Type B pancreatic cell (in vitro differentiated cells): ENCODE measurements around the gene ZNF473. TPM values are rescaled to one million over a fixed set of nuclear protein-coding genes. Genes with fewer than 3 reads are reported as not detected.
"Not testable (repeated sequence)": the region's sequence is repeated elsewhere in the genome, so short reads cannot be mapped to it uniquely, and the experiment has no call there.

Experiments
- DNase-seq: peaks from one replicate; pipeline ENCODE4 v3.0.0; 2021; ENCODE audit warnings: mixed read lengths; ENCODE audit not compliant: unreplicated experiment; ENCODE audit errors: extremely low spot score
- H3K27ac Mint-ChIP-seq: 2 replicates; pipeline ENCODE4 v1.8.0; 2021; ENCODE audit warnings: mild to moderate bottlenecking, mixed read lengths
- H3K27me3 Mint-ChIP-seq: 2 replicates; pipeline ENCODE4 v1.8.0; 2021; ENCODE audit warnings: mixed read lengths
- H3K36me3 Mint-ChIP-seq: 2 replicates; pipeline ENCODE4 v1.8.0; 2021; ENCODE audit warnings: mixed read lengths
- H3K4me1 Mint-ChIP-seq: one replicate; pipeline ENCODE4 v1.8.0; 2021; ENCODE audit warnings: mixed read lengths; ENCODE audit not compliant: unreplicated experiment
- H3K4me3 Mint-ChIP-seq: 2 replicates; pipeline ENCODE4 v1.8.0; 2021; ENCODE audit warnings: mild to moderate bottlenecking, mixed read lengths
- H3K9me3 Mint-ChIP-seq: 2 replicates; pipeline ENCODE4 v1.8.0; 2021; ENCODE audit warnings: mixed read lengths
- total RNA-seq: library from RNA; stranded (reverse); gene quantifications from 2 replicates; pipeline ENCODE4 v1.2.1, GENCODE V29; 2021; ENCODE audit warnings: low replicate concordance
- TF ChIP-seq, protein P1 (sequence below): fragments of 200-600 bp; sonication (generic); conservative IDR thresholded peaks from 2 replicates; pipeline ENCODE4 v1.5.0; 2021; ENCODE audit warnings: antibody characterized with exemption, mild to moderate bottlenecking

Gene ZNF473
- total RNA-seq, 1 donor from 2014 or later, result 14.3 TPM

GRCh38 chr19:50060107-50060506, 34.3 kb downstream of the ZNF473 start:
- H3K27ac Mint-ChIP-seq, result no peak overlapping the region
- DNase-seq, result no peak
- no peak overlapping the region for H3K4me3 Mint-ChIP-seq
- no peaks in the 10 kb centered on the region for H3K9me3 Mint-ChIP-seq
- H3K4me1 Mint-ChIP-seq, result no peaks in the 10 kb centered on the region
- no peaks in the 10 kb centered on the region for H3K36me3 Mint-ChIP-seq
- TF ChIP-seq, protein P1, sequence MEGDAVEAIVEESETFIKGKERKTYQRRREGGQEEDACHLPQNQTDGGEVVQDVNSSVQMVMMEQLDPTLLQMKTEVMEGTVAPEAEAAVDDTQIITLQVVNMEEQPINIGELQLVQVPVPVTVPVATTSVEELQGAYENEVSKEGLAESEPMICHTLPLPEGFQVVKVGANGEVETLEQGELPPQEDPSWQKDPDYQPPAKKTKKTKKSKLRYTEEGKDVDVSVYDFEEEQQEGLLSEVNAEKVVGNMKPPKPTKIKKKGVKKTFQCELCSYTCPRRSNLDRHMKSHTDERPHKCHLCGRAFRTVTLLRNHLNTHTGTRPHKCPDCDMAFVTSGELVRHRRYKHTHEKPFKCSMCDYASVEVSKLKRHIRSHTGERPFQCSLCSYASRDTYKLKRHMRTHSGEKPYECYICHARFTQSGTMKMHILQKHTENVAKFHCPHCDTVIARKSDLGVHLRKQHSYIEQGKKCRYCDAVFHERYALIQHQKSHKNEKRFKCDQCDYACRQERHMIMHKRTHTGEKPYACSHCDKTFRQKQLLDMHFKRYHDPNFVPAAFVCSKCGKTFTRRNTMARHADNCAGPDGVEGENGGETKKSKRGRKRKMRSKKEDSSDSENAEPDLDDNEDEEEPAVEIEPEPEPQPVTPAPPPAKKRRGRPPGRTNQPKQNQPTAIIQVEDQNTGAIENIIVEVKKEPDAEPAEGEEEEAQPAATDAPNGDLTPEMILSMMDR, result no peak
- H3K27me3 Mint-ChIP-seq, result no peaks in the 10 kb centered on the region

DNA sequence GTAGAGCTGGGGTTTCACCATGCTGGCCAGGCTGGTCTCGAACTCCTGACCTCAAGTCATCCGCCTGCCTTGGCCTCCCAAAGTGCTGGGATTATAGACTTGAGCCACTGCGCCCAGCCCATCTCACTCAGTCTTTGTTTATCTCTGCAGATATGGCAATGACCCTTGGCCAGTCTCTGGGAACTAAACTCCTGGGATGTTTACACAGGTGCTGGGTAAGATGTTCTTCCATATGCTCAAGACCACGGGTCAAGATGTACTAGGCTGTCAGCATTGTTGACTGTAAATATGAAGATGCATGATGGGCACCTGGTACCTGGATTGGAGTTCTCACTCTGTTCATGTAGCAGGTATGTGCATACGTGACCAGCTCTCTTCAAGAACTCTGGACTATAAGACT, 35.8 kb downstream of the ZNF473 start:
- H3K4me3 Mint-ChIP-seq, result no peak overlapping the region
- H3K27ac Mint-ChIP-seq, result no peak overlapping the region
- TF ChIP-seq, protein P1, result no peak
- no peaks in the 10 kb centered on the region for H3K36me3 Mint-ChIP-seq
- DNase-seq, result no peak
- H3K9me3 Mint-ChIP-seq, result no peaks in the 10 kb centered on the region
- no peaks in the 10 kb centered on the region for H3K27me3 Mint-ChIP-seq
- H3K4me1 Mint-ChIP-seq, result no peaks in the 10 kb centered on the region

GRCh38 chr19:50065938-50066337, 40.1 kb downstream of the ZNF473 start:
- Mint-ChIP-seq H3K4me3 (no peak overlapping the region), H3K36me3 (no peaks in the 10 kb centered on the region), H3K9me3 (no peaks in the 10 kb centered on the region)

DNA sequence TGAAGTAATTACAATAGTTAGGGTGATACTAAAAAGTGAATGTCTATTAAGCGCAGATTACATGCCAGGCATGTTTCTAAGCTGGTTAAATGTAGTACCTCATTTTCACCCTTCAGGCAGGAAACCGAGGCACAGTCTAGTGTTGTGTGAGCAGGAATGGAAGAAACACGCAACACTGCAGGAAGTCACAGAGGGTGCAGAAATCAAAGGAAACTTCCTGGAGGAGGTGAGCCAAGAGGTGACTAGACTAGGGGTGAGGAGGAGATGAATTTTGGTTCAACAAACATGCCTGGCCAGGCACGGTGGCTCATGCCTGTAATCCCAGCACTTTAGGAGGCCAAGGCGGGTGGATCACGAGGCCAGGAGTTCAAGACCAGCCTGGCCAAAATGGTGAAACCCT, 41.8 kb downstream of the ZNF473 start:
- H3K27me3 Mint-ChIP-seq, result no peaks in the 10 kb centered on the region
- H3K9me3 Mint-ChIP-seq, result no peaks in the 10 kb centered on the region
- no peaks in the 10 kb centered on the region for H3K36me3 Mint-ChIP-seq
- H3K4me1 Mint-ChIP-seq, result no peaks in the 10 kb centered on the region
- no peak overlapping the region for H3K27ac Mint-ChIP-seq
- H3K4me3 Mint-ChIP-seq, result no peak overlapping the region
- no peak for DNase-seq
- TF ChIP-seq, protein P1, result no peak

More at GRCh38 chr19:50065938-50066337, 40.1 kb downstream of the ZNF473 start:
- Mint-ChIP-seq H3K27ac (no peak overlapping the region), H3K27me3 (no peaks in the 10 kb centered on the region), H3K4me1 (no peaks in the 10 kb centered on the region)
- DNase-seq, result no peak
- TF ChIP-seq, protein P1, result no peak

DNA sequence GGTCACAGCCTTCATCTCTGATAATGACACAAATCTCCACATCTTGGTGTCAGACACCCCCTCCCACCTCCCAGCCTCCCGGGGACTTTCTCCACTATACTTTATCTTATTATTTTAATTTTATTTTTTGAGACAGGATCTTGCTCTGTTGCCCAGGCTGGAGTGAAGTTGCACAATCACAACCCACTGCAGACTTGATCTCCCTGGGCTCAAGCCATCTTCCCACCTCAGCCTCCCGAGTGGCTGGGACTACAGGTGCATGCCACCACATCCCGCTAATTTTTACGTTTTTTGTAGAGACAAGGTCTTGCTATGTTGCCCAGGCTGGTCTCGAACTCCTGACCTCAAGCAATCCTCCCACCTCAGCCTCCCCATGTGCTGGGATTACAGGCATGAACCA, 42.6 kb downstream of the ZNF473 start:
- H3K27me3 Mint-ChIP-seq, H3K36me3 Mint-ChIP-seq, H3K4me3 Mint-ChIP-seq, H3K27ac Mint-ChIP-seq, DNase-seq, H3K9me3 Mint-ChIP-seq, H3K4me1 Mint-ChIP-seq: not testable (repeated sequence)

DNA sequence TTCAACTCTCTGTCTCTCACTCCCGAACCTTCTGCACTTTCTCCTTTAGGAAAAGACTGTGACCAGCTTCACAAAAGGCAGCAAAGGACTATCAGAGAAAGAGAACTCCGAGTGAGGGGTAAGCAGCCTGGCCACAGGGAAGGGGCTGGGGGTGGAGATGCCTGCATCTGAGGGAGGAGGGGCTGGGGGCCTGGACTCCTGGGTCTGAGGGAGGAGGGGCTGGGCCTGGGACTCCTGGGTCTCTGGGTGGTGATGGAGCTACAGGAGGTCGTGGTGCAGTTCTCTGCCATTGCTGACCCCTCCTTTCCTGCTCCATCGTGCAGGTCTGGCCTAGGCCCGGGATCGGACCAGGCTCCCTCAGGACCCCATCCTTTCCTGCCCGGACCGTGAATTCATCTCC, 49.3 kb downstream of the ZNF473 start:
- H3K4me1 Mint-ChIP-seq, result not testable (repeated sequence)

GRCh38 chr19:50075644-50076372, 50.0 kb downstream of the ZNF473 start:
- not testable (repeated sequence) for H3K36me3 Mint-ChIP-seq, H3K27me3 Mint-ChIP-seq, H3K4me1 Mint-ChIP-seq, H3K9me3 Mint-ChIP-seq, H3K4me3 Mint-ChIP-seq, DNase-seq, H3K27ac Mint-ChIP-seq

More for the DNA sequence above, 49.3 kb downstream of the ZNF473 start:
- not testable (repeated sequence) for H3K9me3 Mint-ChIP-seq, DNase-seq, H3K27me3 Mint-ChIP-seq, H3K4me3 Mint-ChIP-seq, H3K27ac Mint-ChIP-seq, H3K36me3 Mint-ChIP-seq

- not testable (repeated sequence) for H3K9me3 Mint-ChIP-seq, H3K36me3 Mint-ChIP-seq, H3K4me1 Mint-ChIP-seq, H3K27me3 Mint-ChIP-seq, H3K27ac Mint-ChIP-seq, DNase-seq, H3K4me3 Mint-ChIP-seq
Measured at GRCh38 chr19:50076581-50077355, 51.0 kb downstream of the ZNF473 start.

DNA sequence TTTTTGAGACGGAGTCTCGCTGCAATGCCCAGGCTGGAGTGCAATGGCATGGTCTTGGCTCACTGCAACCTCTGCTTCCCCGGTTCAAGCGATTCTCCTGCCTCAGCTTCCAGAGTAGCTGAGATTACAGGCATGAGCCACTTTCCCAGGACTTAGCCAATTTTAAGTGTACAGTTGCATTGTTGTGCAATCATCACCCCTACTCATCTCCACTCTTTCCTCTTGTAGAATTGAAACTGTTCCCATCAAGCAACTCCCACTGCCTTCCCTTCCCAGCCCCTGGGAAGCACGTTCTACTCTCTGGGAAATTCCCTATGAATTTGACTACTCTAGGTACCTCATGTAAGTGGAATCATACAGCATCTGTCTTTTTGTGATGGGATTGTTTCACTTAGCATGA, 53.2 kb downstream of the ZNF473 start:
- not testable (repeated sequence) for H3K27me3 Mint-ChIP-seq, H3K27ac Mint-ChIP-seq, H3K4me1 Mint-ChIP-seq, H3K36me3 Mint-ChIP-seq, DNase-seq, H3K9me3 Mint-ChIP-seq, H3K4me3 Mint-ChIP-seq

DNA sequence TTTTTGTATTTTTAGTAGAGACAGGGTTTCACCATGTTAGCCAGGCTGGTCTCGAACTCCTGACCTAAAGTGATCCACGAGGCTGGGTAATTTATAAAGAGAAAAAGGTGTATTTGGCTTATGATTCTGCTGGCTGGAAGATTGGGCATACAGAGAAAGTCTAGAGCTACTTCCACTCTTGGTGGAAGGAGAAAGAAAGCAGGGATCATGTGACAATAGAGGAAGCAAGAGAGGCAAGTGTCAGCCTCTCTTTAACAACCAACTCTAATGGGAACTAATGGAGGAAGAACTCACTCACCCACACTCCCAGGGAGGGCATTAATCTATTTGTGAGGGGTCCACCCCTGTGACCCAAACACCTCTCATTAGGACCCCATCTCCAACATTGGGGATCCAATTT, 58.6 kb downstream of the ZNF473 start:
- DNase-seq, H3K36me3 Mint-ChIP-seq, H3K27ac Mint-ChIP-seq, H3K27me3 Mint-ChIP-seq, H3K4me1 Mint-ChIP-seq, H3K4me3 Mint-ChIP-seq, H3K9me3 Mint-ChIP-seq: not testable (repeated sequence)
